Upper lobe of right lung (tissue), 1 donor: ENCODE data around the gene SLC66A2. TPM values are rescaled to one million over a fixed set of nuclear protein-coding genes. Genes with fewer than 3 reads are reported as not detected.

Experiments
- ATAC-seq: fragments of 200-7000 bp; cut with Tn5 transposase; one replicate; pipeline ENCODE4 v1.9.1; 2020; ENCODE audit warnings: mild to moderate bottlenecking, moderate library complexity
- DNase-seq: peaks from one replicate; pipeline ENCODE4 v3.0.0-alpha.2; 2020
- H3K27ac ChIP-seq: fragments of 200-600 bp; one replicate; pipeline ENCODE4 v1.8.0; 2022
- H3K27me3 ChIP-seq: fragments of 200-600 bp; one replicate; pipeline ENCODE4 v1.8.0; 2022; ENCODE audit warnings: mild to moderate bottlenecking
- H3K36me3 ChIP-seq: fragments of 200-600 bp; one replicate; pipeline ENCODE4 v1.8.0; 2022
- H3K4me1 ChIP-seq: fragments of 200-600 bp; one replicate; pipeline ENCODE4 v1.8.0; 2022
- H3K4me3 ChIP-seq: fragments of 200-600 bp; one replicate; pipeline ENCODE4 v1.8.0; 2022; ENCODE audit warnings: mild to moderate bottlenecking
- H3K9me3 ChIP-seq: fragments of 200-600 bp; one replicate; pipeline ENCODE4 v1.8.0; 2022
- CTCF ChIP-seq: fragments of 200-600 bp; IDR thresholded peaks from one replicate; pipeline ENCODE4 v1.8.0; 2022; ENCODE audit warnings: antibody characterized with exemption
- intact Hi-C: fragments of 100-400 bp; cut with DNase I; formaldehyde crosslinking; loops from one replicate; pipeline ENCODE4 v1.11.0; 2022
- total RNA-seq: library from RNA; stranded (reverse); fragmentation: NEBNext Ultra II Directional; extraction: Animal tissue kit (Norgen Biotek cat#: 25700); gene quantifications from one replicate; pipeline ENCODE4 v1.2.1, GENCODE V29; 2021
- donor health status: DM: no; HTN: yes; CAD: no; lungs with severe emphysema.

Gene SLC66A2
- total RNA-seq, 1 donor from 2014 or later: 59.5 TPM

- intact Hi-C loops: no loop called here
- Histone ChIP-seq H3K4me3 (no peak overlapping the region), H3K36me3 (no peaks in the 10 kb centered on the region), H3K9me3 (no peaks in the 10 kb centered on the region), H3K27me3 (no peaks in the 10 kb centered on the region), H3K27ac (peak overlapping the region; percentile 53), H3K4me1 (peaks cover 21% of the 10 kb centered on the region)
- ATAC-seq: peak; percentile 57
- no peak for TF ChIP-seq CTCF
- no peak for DNase-seq
These were observed 2.7 kb upstream of the SLC66A2 start for GRCh38 chr18:79953971-79954651.

GRCh38 chr18:79952996-79953559 lies 1.6 kb upstream of the SLC66A2 start:
- no peaks in the 10 kb centered on the region for H3K27me3 ChIP-seq

GRCh38 chr18:79952456-79952995 lies 1.1 kb upstream of the SLC66A2 start:
- ATAC-seq (no peak), DNase-seq (no peak)
- Histone ChIP-seq H3K36me3 (no peaks in the 10 kb centered on the region), H3K4me1 (peaks cover 29% of the 10 kb centered on the region), H3K9me3 (no peaks in the 10 kb centered on the region), H3K4me3 (peak overlapping the region; percentile 76), H3K27ac (peak overlapping the region; percentile 72), H3K27me3 (no peaks in the 10 kb centered on the region)
- intact Hi-C loops: no loop called here
- no peak for TF ChIP-seq CTCF

More at GRCh38 chr18:79952996-79953559, 1.6 kb upstream of the SLC66A2 start:
- TF ChIP-seq CTCF: no peak
- no peak for DNase-seq
- Histone ChIP-seq H3K4me3 (no peak overlapping the region), H3K4me1 (peaks cover 26% of the 10 kb centered on the region), H3K27ac (no peak overlapping the region), H3K9me3 (no peaks in the 10 kb centered on the region), H3K36me3 (no peaks in the 10 kb centered on the region)
- intact Hi-C loops: no loop called here
- no peak for ATAC-seq

GRCh38 chr18:79950515-79951341 lies 725 bp downstream of the SLC66A2 start:
- no peaks in the 10 kb centered on the region for H3K36me3 ChIP-seq
- H3K27me3 ChIP-seq: no peaks in the 10 kb centered on the region
- TF ChIP-seq CTCF: no peak
- intact Hi-C loops: no loop called here
- DNase-seq (peak; percentile 85), ATAC-seq (peak; percentile 49)
- H3K4me1 ChIP-seq: peaks cover 39% of the 10 kb centered on the region
- H3K4me3 ChIP-seq: peak overlapping the region; percentile 76
- H3K9me3 ChIP-seq: no peaks in the 10 kb centered on the region
- peak overlapping the region; percentile 81 for H3K27ac ChIP-seq

- no peaks in the 10 kb centered on the region for H3K9me3 ChIP-seq
- H3K36me3 ChIP-seq: no peaks in the 10 kb centered on the region
- H3K27me3 ChIP-seq: no peaks in the 10 kb centered on the region
- ATAC-seq: peak; percentile 13
- intact Hi-C loops: no loop called here
- H3K27ac ChIP-seq: peak overlapping the region; percentile 81
- H3K4me1 ChIP-seq: peaks cover 39% of the 10 kb centered on the region
- no peak for TF ChIP-seq CTCF
- H3K4me3 ChIP-seq: peak overlapping the region; percentile 76
- no peak for DNase-seq
These were observed 1.6 kb downstream of the SLC66A2 start for GRCh38 chr18:79949697-79950487.
